ENCODE data around the gene ECHDC3. TPM values are rescaled to one million over a fixed set of nuclear protein-coding genes. Genes with fewer than 3 reads are reported as not detected.

Gene ECHDC3
- polyA plus RNA-seq, 3 donors from 2014 or later = 0.58 to 0.77 (median 0.71) TPM

- Mint-ChIP-seq H3K36me3 (no peaks in the 10 kb centered on the region), H3K27me3 (ENCODE audit: low read depth in 3 of 3) (peaks cover 0 to 3% (median 2%) of the 10 kb centered on the region in 3 donors), H3K27ac (no peak overlapping the region), H3K9me3 (no peaks in the 10 kb centered on the region), H3K4me1 (no peaks in the 10 kb centered on the region), H3K4me3 (no peak overlapping the region)
- no peak for DNase-seq
These were observed 19.2 kb downstream of the ECHDC3 start for GRCh38 chr10:11761431-11761830.

GRCh38 chr10:11762706-11763500 is 20.7 kb downstream of the ECHDC3 start:
- no peak for DNase-seq
- Mint-ChIP-seq H3K27me3 (ENCODE audit: low read depth in 3 of 3) (peaks cover 0 to 3% (median 2%) of the 10 kb centered on the region in 3 donors), H3K4me1 (no peaks in the 10 kb centered on the region), H3K36me3 (no peaks in the 10 kb centered on the region), H3K4me3 (no peak overlapping the region), H3K27ac (no peak overlapping the region), H3K9me3 (no peaks in the 10 kb centered on the region)

- Mint-ChIP-seq H3K27me3 (ENCODE audit: low read depth in 3 of 3) (peaks cover 0 to 2% (median 1%) of the 10 kb centered on the region in 3 donors), H3K9me3 (no peaks in the 10 kb centered on the region), H3K4me3 (no peak overlapping the region), H3K36me3 (no peaks in the 10 kb centered on the region), H3K4me1 (no peaks in the 10 kb centered on the region), H3K27ac (no peak overlapping the region)
- DNase-seq = no peak
These were observed 21.3 kb downstream of the ECHDC3 start for GRCh38 chr10:11763501-11763861.

GRCh38 chr10:11765141-11765540 is 23.0 kb downstream of the ECHDC3 start:
- Mint-ChIP-seq H3K4me1 (no peaks in the 10 kb centered on the region), H3K27ac (no peak overlapping the region), H3K36me3 (no peaks in the 10 kb centered on the region), H3K9me3 (no peaks in the 10 kb centered on the region), H3K27me3 (ENCODE audit: low read depth in 3 of 3) (peaks cover 1 to 2% (median 2%) of the 10 kb centered on the region in 3 donors), H3K4me3 (no peak overlapping the region)
- no peak for DNase-seq

- no peak overlapping the region for H3K4me3 Mint-ChIP-seq
These were observed 30.6 kb downstream of the ECHDC3 start for GRCh38 chr10:11772575-11773288.

GRCh38 chr10:11773761-11774441 is 31.7 kb downstream of the ECHDC3 start:
- no peaks in the 10 kb centered on the region for H3K9me3 Mint-ChIP-seq
- no peak for DNase-seq
- peaks cover 0 to 13% (median 5%) of the 10 kb centered on the region in 3 donors for H3K27me3 Mint-ChIP-seq (ENCODE audit: low read depth in 3 of 3)
- H3K36me3 Mint-ChIP-seq = no peaks in the 10 kb centered on the region
- H3K4me3 Mint-ChIP-seq = no peak overlapping the region
- no peak overlapping the region for H3K27ac Mint-ChIP-seq
- H3K4me1 Mint-ChIP-seq = no peaks in the 10 kb centered on the region

More at GRCh38 chr10:11772575-11773288, 30.6 kb downstream of the ECHDC3 start:
- H3K27ac Mint-ChIP-seq = no peak overlapping the region
- peaks cover 0 to 9% (median 2%) of the 10 kb centered on the region in 3 donors for H3K27me3 Mint-ChIP-seq (ENCODE audit: low read depth in 3 of 3)
- DNase-seq = no peak
- H3K9me3 Mint-ChIP-seq = no peaks in the 10 kb centered on the region
- no peaks in the 10 kb centered on the region for H3K4me1 Mint-ChIP-seq
- H3K36me3 Mint-ChIP-seq = no peaks in the 10 kb centered on the region

- Mint-ChIP-seq H3K4me3 (no peak overlapping the region), H3K36me3 (no peaks in the 10 kb centered on the region), H3K27ac (no peak overlapping the region), H3K4me1 (no peaks in the 10 kb centered on the region), H3K9me3 (no peaks in the 10 kb centered on the region), H3K27me3 (ENCODE audit: low read depth in 3 of 3) (peaks cover 0 to 16% (median 3%) of the 10 kb centered on the region in 3 donors)
- DNase-seq = no peak
These were observed 33.2 kb downstream of the ECHDC3 start for GRCh38 chr10:11775412-11775811.

GRCh38 chr10:11776080-11776479 is 33.9 kb downstream of the ECHDC3 start:
- Mint-ChIP-seq H3K27me3 (ENCODE audit: low read depth in 3 of 3) (peaks cover 0 to 16% (median 3%) of the 10 kb centered on the region in 3 donors), H3K4me3 (no peak overlapping the region), H3K27ac (no peak overlapping the region), H3K36me3 (no peaks in the 10 kb centered on the region), H3K4me1 (no peaks in the 10 kb centered on the region), H3K9me3 (no peaks in the 10 kb centered on the region)
- no peak for DNase-seq

GRCh38 chr10:11781114-11781513 is 38.9 kb downstream of the ECHDC3 start:
- DNase-seq = no peak
- no peak overlapping the region for H3K4me3 Mint-ChIP-seq
- H3K9me3 Mint-ChIP-seq = no peaks in the 10 kb centered on the region
- no peaks in the 10 kb centered on the region for H3K4me1 Mint-ChIP-seq
- H3K36me3 Mint-ChIP-seq = no peaks in the 10 kb centered on the region
- H3K27ac Mint-ChIP-seq = no peak overlapping the region
- H3K27me3 Mint-ChIP-seq (ENCODE audit: low read depth in 3 of 3) = peaks cover 0 to 9% (median 7%) of the 10 kb centered on the region in 3 donors

GRCh38 chr10:11782793-11783557 is 40.8 kb downstream of the ECHDC3 start:
- peaks cover 1 to 7% (median 6%) of the 10 kb centered on the region in 3 donors for H3K27me3 Mint-ChIP-seq (ENCODE audit: low read depth in 3 of 3)
- no peaks in the 10 kb centered on the region for H3K36me3 Mint-ChIP-seq
- DNase-seq = peak in 2 of 3 donors; percentile 15 to 32
- H3K4me1 Mint-ChIP-seq = no peaks in the 10 kb centered on the region
- H3K4me3 Mint-ChIP-seq = no peak overlapping the region
- H3K27ac Mint-ChIP-seq = no peak overlapping the region
- no peaks in the 10 kb centered on the region for H3K9me3 Mint-ChIP-seq

- Mint-ChIP-seq H3K4me3 (no peak overlapping the region), H3K27ac (no peak overlapping the region), H3K9me3 (no peaks in the 10 kb centered on the region), H3K4me1 (no peaks in the 10 kb centered on the region), H3K36me3 (no peaks in the 10 kb centered on the region), H3K27me3 (ENCODE audit: low read depth in 3 of 3) (peaks cover 1 to 7% (median 5%) of the 10 kb centered on the region in 3 donors)
- DNase-seq = no peak
These were observed 41.3 kb downstream of the ECHDC3 start for GRCh38 chr10:11783558-11783865.

GRCh38 chr10:11787374-11787773 is 45.2 kb downstream of the ECHDC3 start:
- Mint-ChIP-seq H3K36me3 (no peaks in the 10 kb centered on the region), H3K9me3 (no peaks in the 10 kb centered on the region), H3K4me1 (no peaks in the 10 kb centered on the region), H3K4me3 (no peak overlapping the region), H3K27me3 (ENCODE audit: low read depth in 3 of 3) (peaks cover 0 to 9% (median 1%) of the 10 kb centered on the region in 3 donors), H3K27ac (no peak overlapping the region)
- DNase-seq = no peak

- Mint-ChIP-seq H3K4me3 (no peak overlapping the region), H3K4me1 (no peaks in the 10 kb centered on the region), H3K36me3 (no peaks in the 10 kb centered on the region), H3K9me3 (no peaks in the 10 kb centered on the region), H3K27ac (no peak overlapping the region), H3K27me3 (ENCODE audit: low read depth in 3 of 3) (peaks cover 0 to 9% (median 1%) of the 10 kb centered on the region in 3 donors)
- DNase-seq = no peak
These were observed 45.7 kb downstream of the ECHDC3 start for GRCh38 chr10:11787846-11788245.
